Spleen (tissue), 11 donors: ENCODE data around the gene TNFSF10. TPM values are rescaled to one million over a fixed set of nuclear protein-coding genes. Genes with fewer than 3 reads are reported as not detected.

Source experiments
- DNase-seq: peaks from one replicate; pipeline ENCODE4 v3.0.0-alpha.2; 2020
- H3K27ac ChIP-seq, 8 donors: fragments of 200-600 bp; sonication (generic) in 7 of 8; 1 replicate in 4 of 8; 2 replicates in 4 of 8; pipeline versions ENCODE4 v1.5.0 to v1.8.0; 2016 to 2021; ENCODE audit warnings: inconsistent platforms in 4 of 8, mild to moderate bottlenecking in 4 of 8, moderate library complexity in 1 of 8
- H3K27me3 ChIP-seq, 7 donors: fragments of 200-600 bp; sonication (generic) in 6 of 7; replicated peaks in 1 of 7; 1 replicate in 4 of 7; 2 replicates in 3 of 7; pipeline versions ENCODE4 v1.5.0 to v1.8.0; 2016 to 2021; ENCODE audit warnings: inconsistent platforms in 3 of 7, mild to moderate bottlenecking in 1 of 7
- H3K36me3 ChIP-seq, 6 donors: fragments of 200-600 bp; sonication (generic) in 5 of 6; 1 replicate in 4 of 6; 2 replicates in 2 of 6; pipeline versions ENCODE4 v1.5.0 to v1.8.0; 2016 to 2021; ENCODE audit warnings: inconsistent platforms in 2 of 6
- H3K4me1 ChIP-seq, 6 donors: fragments of 200-600 bp; sonication (generic) in 5 of 6; 1 replicate in 3 of 6; 2 replicates in 3 of 6; pipeline versions ENCODE4 v1.5.0 to v1.8.0; 2016 to 2021; ENCODE audit warnings: inconsistent platforms in 3 of 6
- H3K4me3 ChIP-seq, 8 donors: fragments of 200-600 bp; sonication (generic) in 7 of 8; 1 replicate in 4 of 8; 2 replicates in 4 of 8; pipeline versions ENCODE4 v1.5.0 to v1.8.0; 2016 to 2021; ENCODE audit warnings: inconsistent platforms in 4 of 8, mild to moderate bottlenecking in 4 of 8, moderate library complexity in 2 of 8
- H3K9me3 ChIP-seq, 8 donors: fragments of 200-600 bp; sonication (generic) in 7 of 8; 1 replicate in 4 of 8; 2 replicates in 4 of 8; pipeline versions ENCODE4 v1.5.0 to v1.8.0; 2016 to 2021; ENCODE audit warnings: inconsistent platforms in 4 of 8
- CTCF ChIP-seq, 11 experiments: fragments of 200-600 bp in 7 of 11; fragments of 450-650 bp in 4 of 11; sonication (generic) in 4 of 11; IDR thresholded peaks in 8 of 11; conservative IDR thresholded peaks in 3 of 11; 1 replicate in 7 of 11; 2 replicates in 4 of 11; pipeline versions ENCODE4 v1.4.0 to v1.8.0; 2016 to 2021; ENCODE audit warnings: antibody characterized with exemption in 11 of 11, inconsistent platforms in 4 of 11, mild to moderate bottlenecking in 1 of 11
- POLR2A ChIP-seq, 3 donors: fragments of 450-650 bp; IDR thresholded peaks; one replicate each; pipeline ENCODE4 v1.5.1; 2017; ENCODE audit warnings: antibody characterized with exemption in 3 of 3, mild to moderate bottlenecking in 1 of 3
- POLR2AphosphoS5 ChIP-seq, 3 donors: sonication (generic); formaldehyde crosslinking; IDR thresholded peaks; one replicate each; pipeline ENCODE4 v1.5.1; 2017; ENCODE audit warnings: antibody characterized with exemption in 3 of 3
- WGBS, 5 donors: extraction: QIAGEN DNeasy Blood & Tissue Kit in 3 of 5; methylation state at CpG; one replicate each; pipeline versions ENCODE4 v1.1.5 to v1.1.7; 2013 to 2018; 5-methylcytosine and 5-hydroxymethylcytosine counted together
- intact Hi-C: fragments of 100-400 bp; cut with DNase I; formaldehyde crosslinking; loops from one replicate; pipeline ENCODE4 v1.15.0; 2023; ENCODE audit warnings: low total_unique reads
- polyA plus RNA-seq, 3 donors: library from polyadenylated mRNA; stranded (reverse); fragments of 200-250 nt; gene quantifications; one replicate each; pipeline ENCODE4 v1.2.1, GENCODE V29; 2013
- total RNA-seq, 7 donors: library from RNA; depleted of rRNA in 3 of 7; stranded (reverse); fragments of >200 nt in 3 of 7; fragmentation: NEBNext Ultra II Directional in 4 of 7; extraction: Animal tissue kit (Norgen Biotek cat#: 25700) in 4 of 7; gene quantifications; one replicate each; pipeline versions ENCODE4 v1.1.0 to v1.2.1, GENCODE V29; 2016 to 2021
- donor health status: healthy with polysubstance abuse.
- donor health status: DM: no; HTN: no; CAD: no; lungs with moderate emphysema.
- donor health status: DM: no; HTN: no; CAD: no.
- donor health status: Bipolar disorder and iron deficiency.
- donor health status: healthy.
- donor health status: DM: no; HTN: no; CAD: no.
- donor health status: DM: yes; HTN: yes; CAD: no.

Gene TNFSF10
- total and polyA plus RNA-seq, 10 donors: 19.5 to 156 (median 87.4) TPM

DNA sequence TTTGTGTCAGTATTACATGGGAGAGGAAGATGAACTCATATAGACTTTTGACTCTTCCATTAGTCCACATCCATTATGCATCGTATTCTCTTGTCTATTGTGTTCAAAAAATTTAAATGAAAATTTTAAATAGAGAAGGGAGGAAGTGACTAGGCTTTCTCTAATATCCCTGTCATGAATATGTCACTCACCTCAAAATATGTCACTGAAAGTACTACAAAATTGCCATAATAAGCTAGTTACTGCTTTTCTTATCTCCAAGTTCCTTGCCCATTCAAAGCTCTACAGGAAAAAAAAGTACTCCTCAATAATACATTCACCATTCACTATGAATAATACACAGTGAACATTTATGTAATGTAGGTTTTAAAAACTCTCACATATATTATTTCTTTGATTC, 52.6 kb downstream of the TNFSF10 start:
- no peak for DNase-seq
- 86 to 95% (median 89%) methylated on average over 1 of the region's 1 CpG for WGBS, 5 donors
- Histone ChIP-seq H3K27ac (no peak overlapping the region), H3K27me3 (peaks cover 0 to 7% (median 0%) of the 10 kb centered on the region in 7 donors), H3K9me3 (peaks cover 0 to 7% (median 0%) of the 10 kb centered on the region in 8 donors), H3K4me3 (no peak overlapping the region), H3K4me1 (no peaks in the 10 kb centered on the region), H3K36me3 (no peaks in the 10 kb centered on the region)
- intact Hi-C loops: no loop called here
- TF ChIP-seq CTCF (IDR thresholded peaks at IDR 0.05 in 8 of 11, conservative IDR thresholded peaks at IDR 0.05 in 3 of 11) (no peak), POLR2AphosphoS5 (IDR thresholded peaks at IDR 0.05) (no peak), POLR2A (IDR thresholded peaks at IDR 0.05) (no peak)

- H3K36me3 ChIP-seq: no peaks in the 10 kb centered on the region
- intact Hi-C loops: no loop called here
- DNase-seq: no peak
Measured at GRCh38 chr3:172467170-172467824, 55.9 kb downstream of the TNFSF10 start.

DNA sequence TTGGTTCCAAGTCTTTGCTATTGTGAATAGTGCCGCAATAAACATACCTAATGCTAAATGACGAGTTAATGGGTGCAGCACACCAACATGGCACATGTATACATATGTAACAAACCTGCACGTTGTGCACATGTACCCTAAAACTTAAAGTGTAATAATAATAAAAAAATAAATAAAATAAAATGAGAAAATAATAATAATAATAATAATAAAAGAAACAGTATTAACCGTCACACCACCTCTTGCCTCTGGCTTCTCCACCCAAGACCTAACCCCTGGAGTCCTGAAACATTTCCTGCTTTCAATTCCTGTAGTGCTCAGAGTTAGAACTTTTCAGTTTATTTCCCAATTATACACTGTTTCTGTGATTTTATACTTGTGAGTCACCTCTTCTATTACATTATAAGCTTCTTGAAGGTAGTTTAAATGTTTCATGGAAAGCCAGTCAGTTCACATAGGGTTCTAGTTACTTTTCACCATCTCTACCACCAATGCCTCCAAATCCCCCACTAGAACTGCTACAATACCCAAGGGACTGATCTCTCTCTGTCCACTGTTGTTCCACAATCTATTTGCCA, 56.6 kb downstream of the TNFSF10 start:
- WGBS, 5 donors: 70 to 92% (median 87%) methylated on average over 4 of the region's 4 CpGs
- DNase-seq: no peak
- peaks cover 0 to under 1% (median 0%) of the 10 kb centered on the region in 6 donors for H3K4me1 ChIP-seq
- no peak for TF ChIP-seq POLR2A (IDR thresholded peaks at IDR 0.05)
- TF ChIP-seq POLR2AphosphoS5 (IDR thresholded peaks at IDR 0.05): no peak
- TF ChIP-seq CTCF (IDR thresholded peaks at IDR 0.05 in 8 of 11, conservative IDR thresholded peaks at IDR 0.05 in 3 of 11): no peak
- H3K36me3 ChIP-seq: no peaks in the 10 kb centered on the region
- H3K9me3 ChIP-seq: peaks cover 0 to 3% (median 0%) of the 10 kb centered on the region in 8 donors
- no peak overlapping the region for H3K27ac ChIP-seq
- intact Hi-C loops: no loop called here
- peaks cover 0 to 7% (median 0%) of the 10 kb centered on the region in 7 donors for H3K27me3 ChIP-seq
- H3K4me3 ChIP-seq: no peak overlapping the region

More at GRCh38 chr3:172467170-172467824, 55.9 kb downstream of the TNFSF10 start:
- 88 to 97% (median 89%) methylated on average over 2 of the region's 2 CpGs for WGBS, 5 donors
- H3K27me3 ChIP-seq: peaks cover 0 to 7% (median 0%) of the 10 kb centered on the region in 7 donors
- no peaks in the 10 kb centered on the region for H3K4me1 ChIP-seq
- H3K27ac ChIP-seq: no peak overlapping the region
- H3K9me3 ChIP-seq: peaks cover 0 to 7% (median 0%) of the 10 kb centered on the region in 8 donors
- TF ChIP-seq POLR2A (IDR thresholded peaks at IDR 0.05) (no peak), POLR2AphosphoS5 (IDR thresholded peaks at IDR 0.05) (no peak), CTCF (IDR thresholded peaks at IDR 0.05 in 8 of 11, conservative IDR thresholded peaks at IDR 0.05 in 3 of 11) (no peak)
- no peak overlapping the region for H3K4me3 ChIP-seq

DNA sequence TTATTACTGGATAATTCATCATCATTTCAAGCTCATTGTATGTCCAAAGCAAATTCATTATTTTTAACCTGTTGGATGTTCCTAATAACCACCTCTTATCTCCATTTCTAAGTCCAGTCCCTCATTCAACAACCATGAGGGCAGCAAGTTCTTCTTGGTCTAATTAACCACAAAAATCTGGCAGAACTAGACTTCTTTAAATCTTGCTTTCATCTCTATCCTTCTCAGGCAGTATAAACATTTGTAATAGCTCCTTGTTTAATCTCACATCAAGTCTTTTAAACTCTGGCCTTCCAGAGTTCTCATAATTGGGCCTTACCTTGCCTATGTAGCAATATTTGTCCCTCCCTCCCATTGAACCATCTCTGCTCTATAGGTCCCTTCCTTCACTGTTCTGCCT, 57.9 kb downstream of the TNFSF10 start:
- Histone ChIP-seq H3K36me3 (no peaks in the 10 kb centered on the region), H3K9me3 (no peaks in the 10 kb centered on the region), H3K4me3 (no peak overlapping the region), H3K27ac (no peak overlapping the region), H3K27me3 (peaks cover 0 to 7% (median 0%) of the 10 kb centered on the region in 7 donors), H3K4me1 (peaks cover 0 to 7% (median 0%) of the 10 kb centered on the region in 6 donors)
- DNase-seq: no peak
- intact Hi-C loops: no loop called here
- no peak for TF ChIP-seq CTCF (IDR thresholded peaks at IDR 0.05 in 8 of 11, conservative IDR thresholded peaks at IDR 0.05 in 3 of 11)
